Measurements from ENCODE around the gene CTBP2.
"Not testable (repeated sequence)": the region's sequence is repeated elsewhere in the genome, so short reads cannot be mapped to it uniquely, and the experiment has no call there.

The CTBP2 gene

DNA sequence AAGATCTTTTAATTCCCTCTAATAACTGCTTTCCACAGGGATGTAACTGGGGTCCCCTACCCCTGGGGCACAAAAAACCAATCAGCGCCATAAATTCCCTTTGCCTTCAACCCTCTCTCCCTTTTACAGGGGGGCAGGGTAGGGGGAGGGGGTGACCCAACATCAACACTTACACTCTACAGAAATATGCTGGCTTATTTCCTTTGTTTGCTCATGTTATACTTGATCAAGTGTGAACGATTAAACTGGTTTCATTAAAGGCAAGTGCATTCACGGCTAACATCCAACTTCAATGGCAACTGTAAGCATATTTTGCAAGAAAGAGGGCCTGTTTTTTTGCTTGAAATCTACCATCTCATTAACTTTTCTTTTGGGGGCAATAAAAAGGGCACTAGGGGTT lies 2.9 kb downstream of the CTBP2 start:
- no peak for DNase-seq

DNA sequence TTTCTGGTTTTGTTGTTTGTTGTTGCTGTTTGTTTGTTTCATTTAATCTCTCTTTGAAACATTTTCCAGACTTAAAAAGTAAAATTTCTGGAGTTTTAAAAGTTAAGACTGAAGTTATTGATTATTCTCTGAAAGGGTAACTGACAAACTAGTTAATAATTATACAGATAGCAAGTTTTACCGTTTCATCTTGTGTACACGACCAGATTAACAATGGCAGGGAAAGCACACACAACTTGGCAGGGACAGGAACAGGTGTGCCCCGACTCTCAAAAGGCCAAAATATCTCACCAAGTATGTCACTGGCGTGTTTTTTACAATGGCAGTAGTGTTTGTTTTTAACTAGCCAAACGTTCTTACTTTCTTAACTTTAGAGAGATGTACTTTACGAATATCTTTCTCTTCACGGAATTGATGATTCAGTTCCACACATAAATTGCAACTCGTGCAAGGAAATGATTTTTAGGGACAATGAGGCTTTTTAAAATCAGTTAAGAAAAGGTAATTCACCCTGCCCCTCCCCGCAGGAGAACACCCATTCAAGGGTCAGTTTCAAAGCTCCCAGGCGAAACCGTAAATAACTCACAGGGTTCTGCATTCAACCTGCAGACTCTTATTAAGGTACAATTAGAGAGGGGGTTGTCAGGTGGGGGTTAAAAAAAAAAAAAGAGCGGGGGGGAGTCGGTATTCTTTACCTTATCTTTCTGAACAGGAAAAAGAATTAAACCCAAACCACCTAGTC lies 3.5 kb downstream of the CTBP2 start:
- no peak for DNase-seq

DNA sequence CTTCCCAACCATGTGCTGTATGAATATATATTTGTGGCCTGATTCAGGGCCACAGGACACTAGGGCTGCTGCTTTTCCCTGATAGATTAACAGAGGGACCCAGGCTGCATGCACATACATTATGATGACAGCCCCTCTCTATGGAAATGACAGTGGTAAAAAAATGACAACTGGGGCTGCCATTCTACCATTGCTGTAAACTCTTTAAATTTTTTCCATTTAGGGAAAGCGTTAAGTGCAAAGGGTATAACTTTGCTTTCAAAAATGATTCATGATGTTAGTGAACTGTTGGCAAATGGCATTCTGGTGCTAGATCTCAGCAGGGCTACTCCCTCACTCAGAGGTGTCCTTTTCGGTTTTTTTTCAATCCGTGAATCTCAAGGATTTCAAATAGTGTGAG lies 4.2 kb downstream of the CTBP2 start:
- no peak for DNase-seq

DNA sequence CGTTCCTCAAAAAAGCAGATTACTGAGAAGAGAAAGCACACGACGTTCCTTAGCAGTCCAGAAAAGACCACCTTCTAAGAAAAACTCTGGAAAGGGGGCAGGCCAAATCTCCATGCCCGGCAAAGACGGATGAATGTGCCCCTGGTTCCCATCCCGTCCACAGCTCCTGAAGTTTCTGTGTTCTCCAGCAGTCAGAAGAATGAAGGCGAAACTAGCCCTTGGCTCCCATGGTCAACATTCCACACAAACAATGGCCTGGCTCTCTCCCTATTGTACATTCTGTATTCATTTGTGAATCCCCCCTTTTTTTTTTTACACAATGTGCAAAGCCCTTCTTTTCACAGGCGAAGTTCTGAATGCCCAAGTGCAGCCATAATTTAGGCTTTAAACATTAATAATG lies 5.3 kb downstream of the CTBP2 start:
- no peak for DNase-seq

DNA sequence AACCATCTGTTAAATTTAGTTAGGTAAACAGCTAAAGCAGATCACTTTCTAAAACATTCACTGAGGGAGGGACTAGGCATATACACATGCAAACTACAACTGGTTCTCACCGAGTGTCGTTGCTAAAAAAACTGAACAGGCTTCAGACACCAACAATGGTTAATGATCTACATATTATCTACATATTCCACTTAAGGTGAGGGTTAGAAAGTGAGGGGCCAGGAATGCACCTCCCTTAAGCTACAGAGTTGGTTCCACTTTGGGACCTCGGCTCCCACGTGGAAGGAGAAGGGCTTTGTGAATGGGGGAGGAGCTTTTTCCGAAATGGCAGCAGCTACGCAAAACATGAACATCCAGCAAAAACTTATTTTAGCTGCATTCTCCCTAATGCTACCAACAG lies 5.8 kb downstream of the CTBP2 start:
- no peak for DNase-seq

DNA sequence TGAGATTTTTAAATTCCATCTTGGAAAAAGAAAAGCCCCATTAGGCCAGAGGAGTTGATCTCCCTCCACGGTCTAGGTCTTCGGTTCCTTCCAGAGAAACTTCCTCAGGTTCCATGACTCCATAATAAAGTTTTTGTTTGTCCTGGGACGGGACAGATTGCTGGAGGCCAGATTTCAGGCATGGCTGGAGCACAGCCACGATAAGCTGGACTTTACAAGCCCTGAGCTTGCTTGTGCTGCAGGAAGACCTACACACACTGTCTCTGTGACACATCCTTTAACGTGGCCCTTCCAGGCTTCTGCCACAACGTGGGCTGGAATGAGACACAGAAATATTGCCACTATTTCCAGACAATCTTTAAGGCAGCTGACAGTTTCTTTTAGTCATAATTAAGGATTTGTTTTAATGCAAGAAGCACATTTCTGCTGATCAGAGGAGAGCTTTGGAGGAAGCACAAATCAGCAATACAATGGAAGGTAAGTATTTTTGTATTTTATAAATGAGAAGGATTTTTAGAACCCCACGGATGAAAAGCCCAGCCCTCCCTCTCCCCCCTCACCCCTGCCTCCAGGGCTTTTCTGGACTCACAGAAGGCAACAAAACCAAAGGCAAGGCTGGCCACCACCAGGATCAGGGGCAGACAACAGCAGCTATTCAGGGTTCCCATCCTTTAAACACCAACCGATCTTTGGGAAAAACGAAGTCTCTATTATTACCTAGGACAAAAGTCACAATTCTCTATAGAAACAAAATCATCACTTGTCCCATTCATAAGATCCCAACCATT lies 6.5 kb downstream of the CTBP2 start:
- no peak for DNase-seq

DNA sequence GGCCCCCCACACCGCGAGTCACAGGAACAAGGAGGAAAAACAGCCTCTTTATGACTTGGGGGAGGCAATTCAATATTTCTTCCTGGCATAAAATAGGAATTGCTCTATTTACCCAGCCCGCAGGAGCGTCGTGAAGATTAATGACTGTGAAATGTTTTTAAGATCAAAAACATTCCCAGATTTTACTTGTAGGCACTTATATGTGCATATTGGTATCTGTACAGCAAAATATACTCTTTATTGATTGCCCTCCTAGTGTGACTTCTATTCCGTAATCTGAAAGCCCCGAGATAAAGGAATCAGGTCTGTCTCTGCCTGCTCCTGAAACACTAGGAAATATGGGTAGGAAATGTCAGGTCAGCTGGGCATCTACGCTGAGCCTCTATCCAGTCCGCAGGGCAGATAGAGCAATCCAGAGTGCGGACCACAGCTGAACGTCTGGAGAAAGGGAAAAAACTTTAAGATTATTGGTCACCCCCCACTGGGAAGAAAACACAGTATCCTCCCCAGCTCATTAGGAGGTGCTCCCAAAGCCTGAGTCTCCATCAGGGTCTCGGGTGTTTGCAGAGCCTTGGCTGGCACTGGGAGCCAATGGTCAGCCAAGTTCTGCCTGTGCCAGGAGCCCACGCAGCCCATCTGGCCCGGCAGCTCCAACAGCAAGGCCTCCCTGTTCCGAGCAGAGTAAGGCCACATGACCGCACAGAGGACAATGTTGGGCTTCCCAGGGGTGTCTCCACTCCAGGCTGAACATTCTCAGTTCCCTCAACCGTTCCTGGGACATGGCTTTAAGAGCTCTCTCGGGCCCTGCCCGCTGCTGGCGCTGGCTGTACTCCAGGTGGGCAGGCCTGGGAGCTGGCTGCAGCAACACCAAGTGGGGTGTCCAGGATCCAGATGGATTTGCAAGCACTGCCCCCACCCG lies 7.7 kb downstream of the CTBP2 start:
- peak in 1 of 2 experiments; percentile 45 for DNase-seq

DNA sequence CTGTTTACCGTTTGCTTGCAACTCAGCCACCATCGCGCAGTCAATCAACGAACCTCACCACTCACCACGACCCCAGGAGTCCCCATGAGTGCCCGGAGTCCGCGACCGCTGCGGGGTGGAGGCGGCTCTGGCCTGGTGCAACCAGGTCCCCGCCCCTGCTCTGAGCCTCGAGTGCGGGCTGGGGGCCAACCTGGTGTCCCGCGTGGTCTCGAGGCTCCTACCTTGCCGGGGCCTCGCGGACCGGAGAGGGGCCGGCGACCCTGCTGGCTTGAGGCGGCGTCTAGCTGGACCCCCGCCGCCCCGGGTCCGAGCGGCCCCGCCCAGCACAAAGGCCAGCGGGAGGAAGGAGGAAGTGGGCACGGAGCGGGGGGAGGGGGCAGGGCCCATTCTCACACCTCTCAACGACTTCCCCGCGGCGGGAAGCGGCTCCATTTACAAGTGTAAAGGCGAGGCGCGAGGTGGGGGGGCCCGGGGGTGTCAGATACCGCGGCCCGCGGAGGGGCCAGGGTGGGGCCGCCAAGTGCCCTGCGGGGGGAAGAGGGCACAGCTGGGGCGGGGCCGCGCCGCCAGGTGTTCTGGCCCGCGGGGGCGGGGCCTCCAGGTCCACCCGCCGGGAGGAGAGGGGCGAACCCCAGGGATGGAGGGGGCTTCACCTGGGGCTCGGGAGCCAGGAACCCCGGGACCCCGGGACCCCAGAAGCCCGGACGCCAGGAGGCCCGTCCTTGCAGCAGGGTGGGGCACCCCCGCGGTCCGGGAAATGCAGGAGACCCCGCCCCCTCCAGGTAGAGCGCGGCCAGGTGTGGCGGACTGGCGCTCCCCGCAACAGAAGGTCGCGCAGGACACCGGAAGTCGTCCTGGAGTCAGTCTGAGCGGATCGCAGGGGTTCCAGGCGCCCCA lies 8.6 kb downstream of the CTBP2 start:
- DNase-seq, result no peak

DNA sequence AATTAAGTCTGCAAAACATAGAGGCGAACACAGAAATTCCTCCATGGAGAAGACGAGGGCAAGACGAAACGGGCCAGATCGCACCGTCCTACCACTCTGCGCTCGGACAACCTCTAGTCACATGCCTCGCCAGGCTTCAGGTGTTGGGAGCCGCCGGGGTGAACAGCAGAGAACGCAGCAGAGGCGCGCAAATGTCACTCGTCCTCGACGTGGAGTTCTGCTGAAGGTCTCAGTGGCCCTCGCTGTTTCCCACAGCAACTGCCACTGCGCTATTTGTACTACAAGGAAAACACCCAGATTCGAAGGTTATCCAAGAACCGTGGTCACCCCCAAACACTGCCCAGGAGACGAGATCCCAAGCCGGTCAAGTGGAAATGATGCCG lies 9.2 kb downstream of the CTBP2 start:
- DNase-seq, result no peak

DNA sequence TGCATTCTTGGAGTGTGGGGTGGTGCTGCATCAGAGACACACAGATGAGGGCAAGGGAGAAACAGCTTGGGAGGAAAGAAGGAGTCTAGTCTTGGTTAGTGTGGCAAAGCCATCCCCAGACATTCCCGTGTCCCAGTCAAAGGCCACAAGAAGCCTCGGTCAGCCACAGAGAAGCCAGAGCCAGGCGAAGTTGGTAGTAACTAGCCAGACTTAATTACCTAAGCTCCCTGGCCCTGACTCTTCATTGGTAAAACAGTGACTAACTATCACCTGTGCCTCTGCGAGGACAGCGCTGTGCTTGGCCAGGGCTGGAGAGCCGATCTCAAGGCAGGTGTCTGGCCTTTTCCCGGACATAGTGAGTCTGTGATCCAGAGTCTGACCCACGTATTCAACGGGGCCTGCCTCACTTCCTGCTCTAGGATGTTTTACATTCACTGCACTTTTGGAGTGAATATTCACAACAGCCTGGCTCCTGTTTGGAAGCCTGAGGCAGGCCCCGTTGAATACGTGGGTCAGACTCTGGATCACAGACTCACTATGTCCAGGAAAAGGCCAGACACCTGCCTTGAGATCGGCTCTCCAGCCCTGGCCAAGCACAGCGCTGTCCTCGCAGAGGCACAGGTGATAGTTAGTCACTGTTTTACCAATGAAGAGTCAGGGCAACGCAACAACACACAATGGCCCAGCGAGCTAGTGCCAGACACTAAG lies 9.8 kb downstream of the CTBP2 start:
- DNase-seq, result not testable (repeated sequence)

DNA sequence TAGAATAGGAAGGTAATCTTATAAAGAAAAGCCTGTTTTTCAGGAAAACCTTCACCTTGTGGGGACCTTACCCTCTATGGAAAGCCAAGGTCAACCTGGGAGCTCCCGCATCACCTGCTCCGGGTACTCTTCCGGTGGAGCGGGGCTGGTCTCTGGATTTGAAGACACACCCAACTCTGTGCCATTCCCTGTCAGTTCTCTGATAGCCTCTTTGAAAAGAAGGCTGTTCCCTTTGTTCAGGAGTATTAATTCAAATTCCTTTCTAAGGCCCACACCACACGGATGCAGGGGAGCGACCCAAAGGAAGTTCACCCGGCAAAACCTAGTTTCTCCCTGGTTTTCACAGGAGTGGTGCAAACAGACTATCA lies 10.7 kb downstream of the CTBP2 start:
- no peak for DNase-seq

DNA sequence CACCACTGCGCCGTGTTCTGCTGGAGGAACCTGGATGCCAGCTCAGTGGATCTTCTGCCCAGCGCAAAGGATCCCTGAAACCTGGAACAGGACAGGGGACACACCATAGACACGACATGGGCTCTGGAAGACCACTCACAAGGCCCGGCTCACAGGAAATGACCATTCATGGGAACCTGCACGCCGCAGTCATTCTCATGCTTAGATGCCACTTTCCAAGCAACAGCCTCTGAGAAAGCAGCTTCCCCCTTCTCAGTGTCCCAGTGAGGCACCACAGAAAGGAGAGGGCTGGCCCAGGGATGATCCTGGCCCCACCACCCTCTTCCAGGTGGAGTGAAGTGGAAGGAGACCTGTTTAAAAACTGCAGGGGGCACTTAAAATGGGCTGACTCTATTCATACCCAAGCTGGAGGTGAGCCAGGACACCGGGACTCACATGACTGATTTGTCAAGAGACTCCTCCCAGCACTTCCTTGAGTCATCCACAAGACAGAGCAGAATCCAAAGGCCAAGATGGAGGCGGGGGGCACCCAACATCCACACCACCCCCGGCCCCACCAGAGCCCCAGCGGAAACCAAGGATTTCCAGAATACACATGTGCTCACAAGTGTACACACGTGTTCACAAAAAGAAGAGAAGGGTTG lies 11.2 kb downstream of the CTBP2 start:
- peak in 1 of 2 experiments; percentile 22 for DNase-seq

DNA sequence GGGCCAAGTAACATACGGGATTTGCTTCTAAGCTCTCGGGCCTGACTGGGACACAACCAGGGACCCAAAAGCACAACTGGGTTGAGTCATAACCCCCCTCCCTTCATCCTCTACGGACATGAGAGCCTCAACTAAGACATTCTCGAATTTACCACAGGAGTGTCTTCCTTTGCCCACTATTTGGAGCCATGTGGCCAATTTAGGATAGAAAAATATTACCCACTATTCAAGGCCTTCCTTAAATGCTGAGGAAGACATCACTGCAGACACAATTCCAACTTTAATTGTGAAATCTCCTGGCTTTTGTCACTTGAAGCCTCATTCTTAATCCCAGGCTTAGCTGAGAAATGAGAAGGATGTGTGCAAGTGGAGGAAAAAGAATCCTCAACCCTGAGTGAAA lies 11.8 kb downstream of the CTBP2 start:
- no peak for DNase-seq

DNA sequence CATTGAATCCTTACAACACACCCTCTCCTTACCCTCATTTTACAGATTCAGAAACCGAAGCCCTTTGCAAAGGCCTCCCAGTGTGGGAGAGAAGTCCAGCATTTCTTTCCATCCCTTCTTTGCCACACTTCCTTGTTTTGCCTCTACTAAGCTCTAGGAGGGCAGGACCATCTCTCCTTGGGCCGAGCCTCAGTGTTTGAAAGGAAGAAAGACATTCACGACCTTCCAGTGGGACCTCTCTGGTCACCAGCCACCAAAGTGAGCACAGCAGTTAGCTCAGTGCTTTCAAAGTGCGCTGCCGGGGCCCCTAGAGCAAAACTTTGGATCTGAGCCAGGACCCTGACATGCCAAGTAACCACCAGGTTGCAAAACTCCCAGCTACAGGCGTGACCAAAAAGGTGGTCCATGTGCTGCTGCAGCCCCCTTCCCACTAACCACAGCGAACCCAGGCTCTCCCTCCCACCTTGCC lies 12.4 kb downstream of the CTBP2 start:
- DNase-seq, result peak in 1 of 2 experiments; percentile 9

DNA sequence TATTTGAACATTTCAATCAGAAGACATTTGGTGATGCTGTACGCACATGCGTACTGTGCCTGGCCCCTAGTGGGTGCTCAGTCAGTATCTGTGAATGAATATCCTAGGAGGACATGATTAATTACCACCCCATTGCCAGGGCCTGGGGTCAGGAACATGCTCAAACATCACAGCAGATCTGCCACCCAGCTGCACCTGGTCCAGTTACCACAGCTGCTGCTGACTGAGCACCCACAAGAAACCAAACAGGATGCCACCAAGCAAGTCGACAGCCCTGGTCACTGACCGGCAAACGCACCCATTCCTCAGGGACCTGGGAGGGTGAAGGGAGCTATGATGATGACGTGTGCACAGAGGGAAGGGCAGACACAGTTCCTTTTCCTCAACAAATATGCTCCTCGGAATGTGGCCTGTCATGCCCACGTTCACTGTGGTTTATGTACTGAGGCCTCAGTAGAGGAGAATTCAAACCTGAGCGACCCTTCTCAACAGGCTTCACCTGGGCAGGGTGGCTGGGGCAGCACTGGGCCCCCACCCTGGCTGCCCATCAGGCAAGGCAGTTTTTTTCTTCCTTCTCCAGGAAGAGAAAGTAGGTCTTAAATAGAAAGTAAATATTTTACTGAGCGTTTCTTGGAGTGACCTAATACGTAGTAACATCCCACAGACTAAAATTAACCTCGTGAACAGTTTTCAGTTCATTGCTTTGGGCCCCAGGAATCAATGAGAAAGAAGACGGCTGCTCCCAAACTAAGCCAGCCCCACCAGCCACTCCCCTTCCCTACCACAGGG lies 13.4 kb downstream of the CTBP2 start:
- DNase-seq, result no peak

DNA sequence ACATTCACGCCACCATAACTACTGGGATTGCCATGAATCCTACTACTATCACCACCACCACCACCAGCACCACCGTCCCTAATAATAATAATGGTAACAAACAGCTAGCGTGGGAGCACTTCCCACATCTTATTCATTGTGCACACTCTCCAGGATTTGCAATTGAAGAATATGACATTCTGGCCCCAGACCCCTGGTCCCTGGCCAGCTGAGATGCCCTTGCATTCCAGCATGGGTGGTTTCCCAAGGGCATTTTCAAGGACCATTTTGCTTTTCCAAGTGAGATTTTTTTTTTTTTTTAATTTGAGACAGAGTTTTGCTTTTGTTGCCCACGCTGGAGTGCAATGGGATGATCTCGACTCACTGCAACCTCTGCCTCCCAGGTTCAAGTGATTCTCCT lies 14.7 kb downstream of the CTBP2 start:
- DNase-seq, result no peak

DNA sequence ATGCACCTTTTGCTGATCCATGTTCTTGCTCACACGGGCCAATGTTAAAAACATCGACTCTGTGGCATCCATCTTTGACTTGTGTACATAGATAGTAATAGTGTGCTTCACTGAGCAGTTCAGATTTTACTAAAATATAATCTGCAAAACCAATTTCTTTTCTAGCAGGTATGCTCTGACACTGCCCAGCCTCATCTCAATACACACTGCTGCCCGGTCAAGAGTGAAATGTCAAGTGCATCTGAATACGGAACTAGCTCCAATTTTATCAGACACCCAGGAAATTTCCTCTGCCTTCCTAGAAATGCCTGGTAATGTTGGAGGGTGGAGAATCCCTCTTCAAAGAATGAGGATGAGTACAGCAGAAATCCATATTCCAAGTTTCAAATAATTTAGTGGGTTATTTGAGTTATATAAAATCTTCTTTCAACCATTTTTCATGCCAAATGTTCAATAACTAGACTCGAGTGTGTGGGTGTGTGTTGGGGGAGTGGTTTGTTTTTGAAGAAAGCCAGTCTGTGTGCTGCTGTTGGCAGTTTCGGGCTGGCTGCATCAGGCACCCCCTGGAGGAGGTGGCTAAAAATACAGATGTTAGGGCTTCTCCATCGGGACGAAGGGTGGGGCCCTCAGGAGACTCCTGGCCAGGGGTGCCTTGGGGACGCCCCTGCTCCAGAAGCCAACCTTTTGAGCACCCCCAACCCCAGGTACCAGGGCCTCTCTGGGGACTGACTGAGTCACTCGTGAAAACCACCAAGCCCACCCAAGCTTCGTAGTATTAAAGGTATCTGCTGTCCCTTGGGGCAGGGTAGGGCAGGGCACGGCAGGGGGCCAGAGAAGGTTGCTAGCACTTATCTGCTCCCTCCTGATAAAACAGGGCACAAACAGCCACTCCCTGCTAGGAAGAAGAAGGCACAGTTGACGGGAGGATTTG lies 15.4 kb downstream of the CTBP2 start:
- no peak for DNase-seq

DNA sequence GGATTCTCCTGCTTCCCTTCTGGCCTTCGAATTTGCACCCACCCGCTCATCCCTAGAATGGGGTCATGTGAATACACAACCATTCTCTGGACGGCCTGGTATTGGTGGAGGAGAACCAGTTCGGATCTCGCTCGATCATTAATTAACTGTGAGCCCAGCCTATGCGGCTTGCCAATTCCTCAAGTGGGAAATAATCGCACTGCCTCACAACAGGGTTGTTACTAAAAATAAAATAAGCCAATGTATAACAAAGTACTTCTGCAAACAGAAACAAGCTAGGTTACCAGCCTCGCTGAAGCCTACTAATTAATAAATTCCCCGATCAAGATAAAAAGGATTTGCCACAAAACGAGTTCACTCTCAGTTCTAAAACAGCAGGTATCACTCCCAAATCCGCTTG lies 16.2 kb downstream of the CTBP2 start:
- no peak for DNase-seq

DNA sequence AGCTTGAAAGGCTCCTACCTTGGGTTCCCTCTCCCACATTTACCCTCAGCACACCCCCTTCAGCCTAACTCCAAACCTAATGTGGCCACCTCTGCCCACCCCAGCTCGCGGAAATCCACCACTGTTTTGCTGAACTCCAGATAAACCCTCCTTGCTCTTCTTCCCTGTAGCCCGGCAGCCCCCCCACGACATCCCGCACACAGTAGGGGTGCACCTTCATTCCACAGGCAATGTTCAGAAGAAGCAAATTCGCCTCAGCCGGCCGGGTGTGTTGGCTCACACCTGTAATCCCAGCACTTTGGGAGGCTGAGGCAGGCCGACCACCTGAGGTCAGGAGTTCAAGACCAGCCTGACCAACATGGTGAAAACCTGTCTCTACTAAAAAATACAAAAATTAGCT lies 17.4 kb downstream of the CTBP2 start:
- DNase-seq, result no peak

Data from NCI-H446 (cell line).